Stimulated activated CD8-positive, alpha-beta memory T cell treated with anti-CD3 and anti-CD28 coated beads, Interleukin-15, amount 100 ng/mL, for 1 hour (primary cell): ENCODE measurements around the gene KHDRBS2.
"Not testable (repeated sequence)": the region's sequence is repeated elsewhere in the genome, so short reads cannot be mapped to it uniquely, and the experiment has no call there.

ENCODE experiments used
- DNase-seq: peaks from one replicate; pipeline ENCODE4 v3.0.0-alpha.2; 2020; ENCODE audit warnings: low read depth

KHDRBS2 gene

DNA sequence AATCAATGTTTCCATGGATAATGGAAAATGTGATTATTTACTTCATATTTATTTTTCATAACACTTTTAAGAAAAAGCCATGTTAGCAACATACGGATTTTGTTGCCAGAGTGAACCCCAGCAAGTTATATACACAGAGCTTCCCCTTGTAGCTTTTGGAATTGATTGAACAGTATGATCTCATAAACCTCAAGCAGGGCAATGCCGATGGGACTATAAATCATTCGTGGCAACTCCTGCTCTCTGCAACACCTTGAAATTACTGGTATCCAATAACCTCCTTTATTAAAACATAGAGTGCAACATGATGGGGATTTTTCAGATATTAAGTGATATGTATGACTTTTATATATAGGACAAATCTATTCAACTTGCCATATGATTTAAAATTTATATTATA lies 428.5 kb downstream of the KHDRBS2 start:
- DNase-seq, result no peak

DNA sequence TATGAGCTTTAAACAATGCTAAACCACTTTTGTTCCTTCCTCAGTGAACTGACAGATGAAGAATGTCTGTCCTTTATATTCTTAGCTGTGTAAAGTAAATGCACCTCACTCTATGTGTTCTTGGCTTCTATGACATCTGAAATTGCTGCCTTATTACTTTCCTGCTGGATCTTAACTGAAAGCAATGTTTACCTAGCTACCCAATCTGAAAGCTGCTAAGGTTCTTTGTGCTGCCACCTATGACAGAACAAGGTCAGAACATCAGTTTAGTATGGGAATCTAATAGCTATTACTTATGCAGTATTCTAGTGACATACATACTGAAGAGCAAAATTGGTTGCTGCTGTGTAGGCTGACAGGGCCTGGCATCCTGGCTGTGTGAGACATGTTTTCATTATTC lies 444.1 kb downstream of the KHDRBS2 start:
- DNase-seq, result no peak

DNA sequence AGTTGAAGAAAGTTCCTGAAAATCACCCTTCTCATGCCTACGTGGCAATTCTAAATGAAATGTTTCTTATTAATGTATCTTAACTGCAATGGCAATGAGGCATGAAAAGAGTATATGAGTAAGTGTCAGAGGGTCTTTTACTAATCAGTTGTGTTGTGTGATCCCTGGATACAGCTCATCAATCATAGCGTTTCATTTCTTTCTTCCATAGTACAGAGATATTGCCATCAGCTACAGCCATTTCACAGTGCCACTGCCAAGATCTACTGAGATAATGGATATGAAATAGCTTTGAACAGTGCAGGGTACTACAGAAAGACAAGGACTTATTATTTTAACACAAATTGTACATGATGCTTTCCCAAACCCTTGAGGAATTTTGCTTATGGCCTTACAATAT lies 450.8 kb downstream of the KHDRBS2 start:
- DNase-seq, result no peak

DNA sequence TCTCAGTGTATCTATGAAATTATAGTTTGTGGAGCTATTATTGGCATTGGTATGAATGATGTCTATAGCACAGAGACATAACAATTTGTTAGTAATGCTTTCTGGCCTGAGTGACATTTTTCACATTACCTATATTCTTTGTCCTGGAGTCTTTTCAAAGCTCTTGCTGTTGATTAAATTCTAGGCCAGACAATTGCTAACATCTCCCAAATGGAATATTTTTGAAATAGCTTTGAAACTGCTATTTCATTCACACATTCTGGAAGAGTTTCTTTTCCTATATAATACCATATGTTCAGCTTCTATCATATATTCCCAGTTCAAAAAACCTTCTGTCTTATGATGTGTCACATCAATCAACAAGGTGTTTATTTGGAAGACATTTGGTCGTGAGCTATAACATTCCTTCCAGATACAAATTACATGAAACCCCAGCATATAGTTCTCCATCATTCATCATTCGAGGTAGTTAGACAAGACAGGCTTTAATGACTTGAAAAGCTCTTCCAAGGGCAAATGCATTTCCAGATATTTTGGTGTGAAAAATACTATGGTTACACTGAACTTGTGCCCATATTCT lies 452.8 kb downstream of the KHDRBS2 start:
- no peak for DNase-seq

DNA sequence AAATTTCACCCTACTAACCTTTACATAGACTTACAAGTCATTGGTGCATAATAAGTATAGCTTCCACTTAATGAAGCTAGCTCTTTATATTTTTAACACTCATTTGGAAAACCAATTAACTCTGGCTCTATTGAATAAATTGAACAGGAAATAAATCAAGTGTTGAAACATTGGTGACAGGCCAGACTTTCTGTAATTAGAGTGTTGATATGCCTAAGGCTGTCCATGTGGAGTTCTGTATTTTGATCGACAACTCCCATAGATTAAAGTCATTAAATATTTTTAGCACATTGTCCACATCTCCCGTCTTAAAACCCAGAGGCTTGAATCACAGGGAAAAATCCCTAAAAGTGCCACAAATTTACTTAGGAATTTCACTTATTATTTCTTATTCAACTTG lies 468.3 kb downstream of the KHDRBS2 start:
- no peak for DNase-seq

DNA sequence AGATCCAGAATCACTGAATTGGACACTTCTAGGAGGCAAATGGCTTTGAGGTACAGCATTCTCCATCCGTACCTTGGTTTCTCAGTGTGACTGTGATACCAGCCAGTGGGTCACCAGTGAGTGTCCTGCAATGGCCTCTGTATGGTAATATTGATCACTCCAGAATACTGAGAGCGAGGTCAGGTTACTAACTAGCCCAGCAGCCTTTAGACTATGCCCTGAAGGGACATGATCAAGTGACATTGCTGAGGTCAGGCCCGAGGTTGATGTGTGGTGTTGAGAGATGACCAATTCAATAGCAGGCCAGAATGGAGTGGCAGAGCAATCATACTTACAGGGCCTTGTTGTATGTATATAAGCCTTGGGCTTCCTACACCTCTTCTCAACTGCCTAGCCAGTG lies 476.0 kb downstream of the KHDRBS2 start:
- no peak for DNase-seq

DNA sequence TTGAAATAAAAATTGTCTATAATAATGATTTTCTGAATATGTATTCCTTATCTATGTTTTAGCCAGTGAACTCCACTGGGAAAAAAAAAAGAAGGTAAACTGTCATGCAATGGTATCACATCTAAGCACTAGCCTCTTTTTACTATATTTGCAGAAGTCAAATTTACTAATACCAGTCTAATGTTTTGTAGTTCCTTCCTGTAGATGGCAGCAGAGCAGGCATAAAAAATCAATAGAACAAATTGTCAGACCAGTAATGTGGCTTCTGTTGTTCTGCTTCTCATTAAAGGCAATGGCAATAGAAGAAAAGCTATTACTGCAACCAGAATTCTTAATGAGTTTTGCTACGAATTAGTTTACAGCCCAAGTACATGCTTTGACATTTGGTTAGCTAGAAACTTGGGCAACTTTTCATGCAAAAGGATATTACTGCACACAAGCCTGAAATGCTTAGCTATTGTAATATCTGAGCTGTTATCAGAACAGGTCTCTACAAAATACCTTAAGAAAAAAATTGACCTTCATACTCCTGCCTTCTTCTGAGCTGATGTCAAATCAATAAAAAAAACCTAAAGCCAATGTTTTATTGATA lies 476.9 kb downstream of the KHDRBS2 start:
- no peak for DNase-seq

DNA sequence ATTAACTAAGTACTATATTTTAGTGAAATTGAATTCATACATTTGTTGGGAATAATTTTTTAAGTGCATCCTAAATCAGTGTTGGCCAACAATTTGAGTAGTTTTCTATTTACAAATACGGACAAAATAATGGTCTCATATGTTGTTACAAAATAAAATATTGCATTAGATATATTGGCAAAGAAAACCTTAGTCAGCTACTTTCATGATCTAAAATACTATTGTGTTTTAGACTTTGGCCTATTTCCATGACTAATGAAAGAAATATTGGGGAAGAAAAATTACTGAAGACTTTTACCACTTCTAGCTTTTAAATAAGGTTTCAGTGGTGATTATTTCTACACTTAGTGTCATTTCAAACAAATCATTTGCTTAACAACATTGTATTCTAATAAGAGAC lies 498.0 kb downstream of the KHDRBS2 start:
- DNase-seq, result no peak

DNA sequence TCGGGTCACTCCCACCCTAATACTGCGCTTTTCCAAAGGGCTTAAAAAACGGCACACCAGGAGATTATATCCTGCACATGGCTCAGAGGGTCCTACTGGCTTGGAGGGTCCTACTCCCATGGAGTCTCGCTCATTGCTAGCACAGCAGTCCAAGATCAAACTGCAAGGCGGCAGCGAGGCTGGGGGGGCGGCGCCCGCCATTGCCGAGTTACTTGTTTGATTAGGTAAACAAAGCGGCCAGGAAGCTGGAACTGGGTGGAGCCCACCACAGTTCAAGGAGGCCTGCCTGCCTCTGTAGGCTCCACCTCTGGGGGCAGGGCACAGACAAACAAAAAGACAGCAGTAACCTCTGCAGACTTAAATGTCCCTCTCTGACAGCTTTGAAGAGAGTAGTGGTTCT lies 516.6 kb downstream of the KHDRBS2 start:
- not testable (repeated sequence) for DNase-seq

DNA sequence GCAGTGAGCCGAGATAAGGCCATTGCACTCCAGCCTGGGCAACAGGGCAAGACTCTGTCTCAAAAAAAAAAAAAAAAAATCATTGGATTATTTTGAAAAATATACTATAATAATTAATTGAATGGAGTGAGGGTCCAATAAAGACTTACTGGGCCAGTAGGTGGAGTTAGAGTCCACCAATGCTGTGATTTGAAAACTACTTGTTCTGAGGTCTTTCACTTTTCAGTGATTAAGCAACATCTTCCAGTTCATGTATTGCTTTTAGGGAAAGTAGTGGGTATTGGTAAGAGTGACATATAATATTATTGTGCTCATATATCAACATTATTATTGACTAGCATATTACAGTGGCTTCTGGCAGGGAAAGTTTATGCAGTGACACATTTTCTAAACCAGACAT lies 530.3 kb downstream of the KHDRBS2 start:
- no peak for DNase-seq

DNA sequence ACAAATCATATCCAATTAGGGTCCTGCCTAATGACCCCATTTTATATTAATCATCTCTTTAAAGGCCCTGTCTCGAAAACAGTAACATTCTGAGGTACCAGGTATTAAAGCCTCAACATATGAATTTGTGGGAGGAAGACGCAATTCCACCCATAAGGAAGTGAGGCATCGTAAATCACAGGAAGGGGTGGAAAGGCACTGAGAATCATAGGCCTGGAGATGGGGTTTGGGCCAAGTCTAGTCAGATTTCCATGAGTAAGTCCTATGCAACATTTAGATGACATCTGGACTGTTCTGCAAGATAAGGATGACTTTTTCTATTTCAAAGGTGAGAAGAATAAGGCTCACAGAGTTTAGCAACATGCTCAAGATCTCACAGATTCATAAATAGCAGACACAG lies 534.0 kb downstream of the KHDRBS2 start:
- no peak for DNase-seq

DNA sequence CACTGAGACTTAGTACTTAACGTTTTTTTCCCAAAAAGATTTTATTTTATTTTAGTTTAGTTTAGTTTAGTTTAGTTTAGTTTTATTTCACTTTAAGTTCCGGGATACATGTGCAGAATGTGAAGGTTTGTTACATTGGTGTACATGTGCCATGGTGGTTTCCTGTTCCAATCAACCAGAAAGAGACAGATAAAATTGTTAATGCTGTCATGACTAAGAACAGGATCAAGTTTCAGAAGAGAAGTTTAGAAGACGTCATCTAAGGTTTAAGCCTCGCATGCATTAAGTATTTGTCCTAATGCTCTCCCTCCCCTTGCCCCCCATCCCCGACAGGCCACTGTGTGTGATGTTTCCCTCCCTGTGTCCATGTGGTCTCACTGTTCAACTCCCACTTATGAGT lies 540.0 kb downstream of the KHDRBS2 start:
- no peak for DNase-seq

DNA sequence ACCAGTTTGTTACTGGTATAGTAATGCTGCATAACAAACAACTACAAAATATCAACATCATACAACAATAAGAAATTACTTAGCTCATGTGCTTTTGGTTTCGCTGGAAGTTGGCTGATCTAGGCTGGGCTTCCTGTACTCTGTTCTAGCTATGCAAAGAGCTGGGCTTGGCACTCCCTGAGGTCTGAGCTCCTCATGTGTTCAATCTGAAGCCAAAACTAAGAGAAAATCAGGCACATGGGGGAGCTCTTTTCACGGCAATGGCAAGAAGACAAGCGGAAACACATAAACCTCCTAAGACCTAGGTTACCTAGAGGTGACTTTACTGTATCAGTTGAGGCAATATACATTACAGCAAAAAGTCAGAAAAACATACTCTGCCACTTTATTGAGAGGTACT lies 574.2 kb downstream of the KHDRBS2 start:
- DNase-seq, result no peak

DNA sequence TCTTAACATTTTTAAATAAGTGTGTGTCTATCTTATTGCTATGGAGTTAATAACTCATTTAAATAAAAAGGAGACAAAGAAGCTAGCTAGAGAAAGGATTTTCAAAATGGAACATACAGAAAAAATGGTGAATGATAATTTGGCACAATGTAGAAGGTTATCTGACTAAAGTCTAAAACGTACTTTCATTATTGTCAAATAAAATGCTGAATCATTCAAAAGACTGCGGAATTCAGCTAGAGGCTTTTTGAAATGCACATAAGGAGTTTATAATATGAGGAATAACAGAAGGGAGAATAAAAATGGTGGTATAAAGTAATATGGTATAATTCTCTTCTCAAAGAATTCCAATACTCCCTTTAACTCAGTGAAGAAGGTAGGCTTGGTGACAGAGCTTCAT lies 597.9 kb downstream of the KHDRBS2 start:
- DNase-seq, result no peak

DNA sequence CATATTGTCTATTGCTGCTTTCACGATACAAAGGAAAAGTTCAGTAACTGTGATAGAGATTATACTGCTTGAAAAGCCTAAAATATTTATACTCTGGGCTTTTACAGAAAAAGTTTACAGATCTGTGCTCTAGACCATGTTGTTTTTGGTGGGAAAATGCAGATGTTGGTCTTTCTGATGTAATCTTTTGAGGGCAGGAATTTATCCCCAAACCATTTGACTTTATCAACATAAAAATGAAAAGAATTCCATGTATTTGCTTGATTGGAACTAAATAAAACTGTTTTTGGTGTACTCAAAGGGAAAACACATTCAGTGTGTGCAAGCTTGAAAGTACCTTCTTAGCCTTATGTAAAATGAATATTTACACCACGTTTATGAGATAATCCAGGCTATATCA lies 603.5 kb downstream of the KHDRBS2 start:
- no peak for DNase-seq

DNA sequence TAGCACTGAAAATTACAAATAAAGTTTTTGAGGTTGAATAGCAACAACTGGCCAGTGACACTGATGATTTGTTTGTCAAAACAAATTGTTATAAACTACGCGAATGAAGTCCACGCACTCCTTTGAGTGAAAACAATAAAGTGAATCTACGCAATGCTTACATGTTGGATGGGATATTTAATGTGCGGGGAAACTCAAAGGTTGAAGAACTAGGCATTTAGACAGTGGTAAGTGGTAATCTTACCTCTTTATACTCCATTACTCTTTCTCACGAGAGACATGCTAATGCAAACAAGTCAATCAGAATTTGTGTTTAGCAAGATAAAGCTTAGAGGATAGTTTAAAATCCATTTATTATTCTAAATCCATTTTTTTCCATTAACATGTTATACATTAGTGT lies 606.4 kb downstream of the KHDRBS2 start:
- DNase-seq, result no peak

DNA sequence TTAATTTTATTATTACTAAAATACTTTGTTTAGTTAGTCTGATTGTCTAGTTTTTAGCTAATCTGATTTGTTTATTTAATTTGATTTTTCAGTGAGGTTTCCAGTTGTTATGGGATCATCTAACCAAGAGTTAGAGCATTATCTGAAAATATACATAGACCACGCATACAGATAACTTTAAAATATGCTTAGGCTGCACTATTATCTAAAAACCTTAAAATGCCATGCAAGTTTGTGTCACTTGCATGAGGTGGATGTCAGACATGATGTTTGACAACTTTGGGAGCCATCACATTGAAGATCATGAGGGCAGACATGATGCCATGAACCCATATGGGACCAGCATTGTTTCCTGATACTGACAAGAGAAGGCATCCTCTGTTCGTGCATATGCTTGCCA lies 610.3 kb downstream of the KHDRBS2 start:
- no peak for DNase-seq

DNA sequence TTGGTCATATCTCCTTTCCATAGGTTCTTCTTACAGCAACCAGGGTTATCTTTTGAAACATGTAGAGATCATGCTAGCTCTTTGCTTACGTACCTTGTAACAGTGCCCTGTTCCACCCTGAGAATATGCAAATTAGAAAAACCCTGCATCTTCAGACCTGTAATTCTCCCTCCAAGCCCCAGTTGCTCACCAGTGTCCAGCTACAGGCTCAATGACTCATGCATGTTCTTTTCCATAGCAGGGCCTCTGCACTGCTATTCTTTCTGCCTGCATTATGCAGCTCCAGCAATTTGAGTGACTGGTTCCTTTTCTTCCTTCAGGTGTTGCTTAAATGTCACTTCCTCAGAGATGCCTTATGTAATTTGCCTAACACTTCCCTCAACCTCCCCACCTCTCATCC lies 636.2 kb downstream of the KHDRBS2 start:
- DNase-seq, result no peak

DNA sequence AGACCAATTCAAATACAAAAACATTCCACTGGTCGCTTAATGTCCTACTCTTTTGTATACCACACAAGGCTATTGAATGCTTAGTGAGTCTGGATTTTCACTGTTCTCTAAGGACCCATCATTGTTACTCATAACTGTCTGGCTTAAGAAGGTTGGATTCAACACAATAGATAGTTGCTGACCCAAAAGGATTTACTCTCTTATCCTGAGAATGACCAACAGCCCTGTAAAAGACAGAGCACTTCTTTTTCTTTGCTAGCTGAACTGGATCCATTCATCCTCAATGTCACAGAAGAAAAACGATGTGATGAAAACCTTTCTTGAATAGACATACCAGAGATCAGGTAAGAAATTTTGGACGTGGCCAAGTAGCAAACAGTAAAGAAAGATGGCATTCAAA lies 645.6 kb downstream of the KHDRBS2 start:
- no peak for DNase-seq
